Calu3 (cell line): ENCODE results near the gene NNAT. TPM values are rescaled to one million over a fixed set of nuclear protein-coding genes. Genes with fewer than 3 reads are reported as not detected.

Experiments
- BruUV-seq: library from RNA; stranded (reverse); fragments of 400-500 nt; replicated peaks from 2 replicates; lab custom pipeline; 2021; lab: Mats Ljungman, UMichigan
- CTCF ChIA-PET: fragments of 300-600 bp; sonication (Branson Sonifier 250); formaldehyde crosslinking; loops from one replicate; lab custom pipeline; 2022; ENCODE audit warnings: antibody characterized with exemption; lab: Charles Lee
- DNase-seq: peaks from one replicate; pipeline ENCODE4 v3.0.0; 2022
- H3K27ac Mint-ChIP-seq: one replicate; pipeline ENCODE4 v1.8.0; 2022; ENCODE audit warnings: mixed read lengths; ENCODE audit not compliant: unreplicated experiment
- H3K27me3 Mint-ChIP-seq: one replicate; pipeline ENCODE4 v1.8.0; 2022; ENCODE audit warnings: mixed read lengths; ENCODE audit not compliant: unreplicated experiment
- H3K36me3 Mint-ChIP-seq: one replicate; pipeline ENCODE4 v1.8.0; 2022; ENCODE audit warnings: mild to moderate bottlenecking, moderate library complexity, mixed read lengths; ENCODE audit not compliant: insufficient read depth, unreplicated experiment
- H3K4me1 Mint-ChIP-seq: one replicate; pipeline ENCODE4 v1.8.0; 2022; ENCODE audit warnings: mild to moderate bottlenecking, low read depth, mixed read lengths; ENCODE audit not compliant: unreplicated experiment
- H3K4me3 Mint-ChIP-seq: one replicate; pipeline ENCODE4 v1.8.0; 2022; ENCODE audit warnings: mild to moderate bottlenecking, low read depth, moderate library complexity, mixed read lengths; ENCODE audit not compliant: unreplicated experiment
- H3K9me3 Mint-ChIP-seq: one replicate; pipeline ENCODE4 v1.8.0; 2022; ENCODE audit warnings: low read depth, mixed read lengths; ENCODE audit not compliant: unreplicated experiment
- intact Hi-C: fragments of 100-400 bp; cut with micrococcal nuclease; formaldehyde crosslinking; loops from one replicate; pipeline ENCODE4 v1.10.0; 2022; ENCODE audit not compliant: unreplicated experiment
- total RNA-seq: library from RNA; stranded (reverse); gene quantifications from 2 replicates; pipeline ENCODE4 v1.2.3, GENCODE V29; 2022
- TF ChIP-seq, protein P1 (sequence below): fragments of 200-600 bp; IDR thresholded peaks from one replicate; pipeline ENCODE4 v1.8.0; 2022; ENCODE audit warnings: antibody characterized with exemption; ENCODE audit not compliant: unreplicated experiment

NNAT gene
- total RNA-seq, 1 experiment from 2014 or later, result not detected

DNA sequence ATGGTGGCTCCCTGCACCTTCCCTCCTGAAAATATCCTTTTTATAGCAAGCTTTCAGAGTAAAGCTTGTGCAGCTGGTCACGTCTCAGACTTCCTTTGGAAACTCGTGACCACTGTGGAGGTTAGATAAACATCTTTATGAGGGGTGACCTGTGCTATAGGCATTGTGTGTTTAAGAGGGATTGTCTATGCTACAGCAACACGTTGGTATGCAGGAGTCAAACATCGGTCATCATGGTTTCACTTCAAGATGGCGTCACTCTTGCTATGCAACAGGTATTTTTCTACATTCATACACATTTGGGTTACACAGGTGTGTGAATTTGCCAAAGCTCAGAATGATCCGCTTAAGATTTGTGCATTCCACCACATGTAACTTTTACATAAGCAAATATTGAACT is 21.2 kb downstream of the NNAT start:
- DNase-seq, result no peak
- no peaks in the 10 kb centered on the region for H3K9me3 Mint-ChIP-seq
- TF ChIP-seq, protein P1, sequence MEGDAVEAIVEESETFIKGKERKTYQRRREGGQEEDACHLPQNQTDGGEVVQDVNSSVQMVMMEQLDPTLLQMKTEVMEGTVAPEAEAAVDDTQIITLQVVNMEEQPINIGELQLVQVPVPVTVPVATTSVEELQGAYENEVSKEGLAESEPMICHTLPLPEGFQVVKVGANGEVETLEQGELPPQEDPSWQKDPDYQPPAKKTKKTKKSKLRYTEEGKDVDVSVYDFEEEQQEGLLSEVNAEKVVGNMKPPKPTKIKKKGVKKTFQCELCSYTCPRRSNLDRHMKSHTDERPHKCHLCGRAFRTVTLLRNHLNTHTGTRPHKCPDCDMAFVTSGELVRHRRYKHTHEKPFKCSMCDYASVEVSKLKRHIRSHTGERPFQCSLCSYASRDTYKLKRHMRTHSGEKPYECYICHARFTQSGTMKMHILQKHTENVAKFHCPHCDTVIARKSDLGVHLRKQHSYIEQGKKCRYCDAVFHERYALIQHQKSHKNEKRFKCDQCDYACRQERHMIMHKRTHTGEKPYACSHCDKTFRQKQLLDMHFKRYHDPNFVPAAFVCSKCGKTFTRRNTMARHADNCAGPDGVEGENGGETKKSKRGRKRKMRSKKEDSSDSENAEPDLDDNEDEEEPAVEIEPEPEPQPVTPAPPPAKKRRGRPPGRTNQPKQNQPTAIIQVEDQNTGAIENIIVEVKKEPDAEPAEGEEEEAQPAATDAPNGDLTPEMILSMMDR, result no peak
- peaks cover 19% of the 10 kb centered on the region for H3K4me1 Mint-ChIP-seq
- intact Hi-C loops, result no loop called here
- CTCF ChIA-PET, result interaction anchor here (0.8 kb wide), 1 partner anchor 451 kb away, joined by 3 read pairs; no protein-coding TSS in a partner anchor
- H3K27ac Mint-ChIP-seq, result no peak overlapping the region
- H3K27me3 Mint-ChIP-seq, result peaks cover 25% of the 10 kb centered on the region
- no TSS peak for BruUV-seq
- no peak overlapping the region for H3K4me3 Mint-ChIP-seq
- H3K36me3 Mint-ChIP-seq, result no peaks in the 10 kb centered on the region

DNA sequence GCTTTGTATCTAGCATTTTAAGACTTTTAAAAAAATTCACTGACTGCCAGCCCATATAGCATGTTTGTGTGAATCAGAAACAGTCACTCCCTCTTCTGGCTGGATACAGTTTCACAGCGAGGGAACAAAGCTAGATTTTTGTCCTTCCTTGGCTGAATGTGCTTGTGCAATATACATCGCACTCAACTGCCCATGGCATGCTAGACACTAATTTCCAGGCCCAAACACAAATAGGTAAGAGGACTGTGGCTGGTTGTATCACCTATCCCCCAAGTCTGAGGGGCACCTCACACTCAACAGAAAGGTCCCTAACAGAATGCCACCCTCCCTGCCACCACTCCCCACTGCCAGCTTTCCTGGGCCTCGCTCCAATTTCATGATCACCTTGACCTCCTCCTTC is 22.8 kb downstream of the NNAT start:
- BruUV-seq, result no TSS peak
- DNase-seq, result peak; percentile 32
- Mint-ChIP-seq H3K4me1 (peaks cover 9% of the 10 kb centered on the region), H3K36me3 (no peaks in the 10 kb centered on the region), H3K27ac (no peak overlapping the region), H3K27me3 (peaks cover 15% of the 10 kb centered on the region), H3K9me3 (no peaks in the 10 kb centered on the region), H3K4me3 (no peak overlapping the region)
- TF ChIP-seq, protein P1, result peak; percentile 42
- CTCF ChIA-PET, result interaction anchor here (0.6 to 1.5 kb wide), 6 partner anchors 9 to 449 kb away, joined by 3 to 5 read pairs (median 4); no protein-coding TSS in a partner anchor
- intact Hi-C loops, result no loop called here

DNA sequence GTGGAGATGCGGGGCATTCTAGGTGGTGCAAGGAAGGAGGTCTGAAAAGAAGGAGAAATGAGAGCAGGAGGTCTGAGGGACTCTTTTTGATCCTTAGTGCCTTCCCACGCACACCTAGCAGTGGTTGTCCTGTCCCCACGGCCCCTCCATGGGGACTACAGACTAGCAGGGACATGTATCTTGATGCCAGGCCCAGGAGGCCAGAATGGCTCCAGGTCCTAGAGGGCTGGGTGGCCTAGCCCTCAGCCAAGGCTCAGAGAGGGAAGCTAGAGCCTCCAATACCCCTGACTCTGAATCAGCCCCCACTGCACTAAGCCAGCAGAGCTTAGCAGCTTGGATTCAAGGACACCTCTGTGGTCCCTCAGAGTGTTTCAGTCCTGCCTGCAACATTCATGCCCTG is 23.3 kb downstream of the NNAT start:
- H3K9me3 Mint-ChIP-seq, result no peaks in the 10 kb centered on the region
- H3K36me3 Mint-ChIP-seq, result no peaks in the 10 kb centered on the region
- no peak overlapping the region for H3K4me3 Mint-ChIP-seq
- peaks cover 15% of the 10 kb centered on the region for H3K27me3 Mint-ChIP-seq
- no peak overlapping the region for H3K27ac Mint-ChIP-seq
- TF ChIP-seq, protein P1, result no peak
- no TSS peak for BruUV-seq
- CTCF ChIA-PET, result interaction anchor here (0.6 to 1.5 kb wide), 5 partner anchors 9 to 449 kb away, joined by 3 to 5 read pairs (median 5); no protein-coding TSS in a partner anchor
- DNase-seq, result no peak
- peaks cover 8% of the 10 kb centered on the region for H3K4me1 Mint-ChIP-seq
- intact Hi-C loops, result no loop called here

DNA sequence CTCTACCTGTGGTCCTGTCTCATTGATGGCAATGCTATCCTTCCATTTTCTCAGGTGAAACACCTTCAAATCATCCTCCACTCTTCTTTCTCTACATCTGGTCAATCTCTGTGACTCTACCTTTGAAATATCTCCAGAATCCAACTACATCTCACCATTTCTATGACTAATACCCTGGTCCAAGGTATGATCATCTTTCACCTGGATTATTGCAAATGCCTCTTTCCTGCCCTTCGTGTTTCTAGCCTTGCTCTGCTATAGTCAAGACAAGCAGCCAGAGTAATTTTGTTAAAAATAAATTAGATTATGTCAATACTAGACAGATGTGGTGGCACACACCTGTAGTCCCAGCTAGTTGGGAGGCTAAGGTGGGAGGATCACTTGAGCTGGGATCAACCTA is 24.5 kb downstream of the NNAT start:
- CTCF ChIA-PET, result no interaction called here
- BruUV-seq, result no TSS peak
- Mint-ChIP-seq H3K27me3 (peaks cover 15% of the 10 kb centered on the region), H3K36me3 (no peaks in the 10 kb centered on the region), H3K4me3 (no peak overlapping the region), H3K4me1 (peaks cover 8% of the 10 kb centered on the region), H3K9me3 (no peaks in the 10 kb centered on the region), H3K27ac (no peak overlapping the region)
- intact Hi-C loops, result no loop called here
- TF ChIP-seq, protein P1, result no peak
- DNase-seq, result no peak
